PFSK-1 (cell line): ENCODE data around the gene CYSLTR2.

Experiments
- POLR2AphosphoS5 ChIP-seq: IDR thresholded peaks from 2 replicates; pipeline ENCODE4 v1.6.1; 2012; ENCODE audit warnings: low read depth, mild to moderate bottlenecking, control low read depth, low read length, moderate library complexity
- REST ChIP-seq, 2 experiments: IDR thresholded peaks; 2 replicates each; pipeline versions ENCODE4 v1.6.1 to v1.8.0; 2011 to 2012; ENCODE audit warnings: low read depth in 2 of 2, low read length in 2 of 2, control low read depth in 1 of 2, inconsistent platforms in 1 of 2, mild to moderate bottlenecking in 1 of 2, moderate library complexity in 1 of 2; ENCODE audit not compliant: insufficient read depth in 1 of 2

- no peak for TF ChIP-seq REST (IDR thresholded peaks at IDR 0.05; ENCODE audit: insufficient read depth in 1 of 2, low read depth in 2 of 2, low read length in 2 of 2)
- no peak for TF ChIP-seq POLR2AphosphoS5
Observed at GRCh38 chr13:48695776-48696175, 42.0 kb downstream of the CYSLTR2 start.
